GM18873 (cell line): ENCODE results near the gene CEL.
A peak's percentile ranks its signal among the peaks of the same experiment; 100 is the strongest.

Experiments
- ATAC-seq: cut with Tn5 transposase; IDR thresholded peaks from one replicate; pipeline ENCODE4 v1.9.1; 2021; ENCODE audit warnings: mild to moderate bottlenecking, moderate library complexity, moderate number of reproducible peaks; ENCODE audit not compliant: unreplicated experiment, low FRiP score

CEL gene

GRCh38 chr9:133113949-133114885 is 52.4 kb downstream of the CEL start:
- no peak for ATAC-seq

- ATAC-seq: peak; percentile 4
These were observed 53.3 kb downstream of the CEL start for GRCh38 chr9:133114886-133115603.

- ATAC-seq: peak; percentile 51
These were observed 54.0 kb downstream of the CEL start for GRCh38 chr9:133115604-133116345.

GRCh38 chr9:133116346-133117231 is 54.8 kb downstream of the CEL start:
- no peak for ATAC-seq

GRCh38 chr9:133117271-133118178 is 55.7 kb downstream of the CEL start:
- no peak for ATAC-seq

- no peak for ATAC-seq
These were observed 56.4 kb downstream of the CEL start for GRCh38 chr9:133118179-133118520.

GRCh38 chr9:133118568-133118967 is 56.8 kb downstream of the CEL start:
- no peak for ATAC-seq

- ATAC-seq: no peak
These were observed 57.5 kb downstream of the CEL start for GRCh38 chr9:133119103-133119845.

GRCh38 chr9:133119846-133120500 is 58.2 kb downstream of the CEL start:
- no peak for ATAC-seq

- ATAC-seq: no peak
These were observed 58.9 kb downstream of the CEL start for GRCh38 chr9:133120501-133121197.
